ENCODE results near the gene FPGT. TPM values are rescaled to one million over a fixed set of nuclear protein-coding genes. Genes with fewer than 3 reads are reported as not detected.

Gene FPGT
- total RNA-seq, 4 donors from 2014 or later: 9.9 to 19.9 (median 13.7) TPM

DNA sequence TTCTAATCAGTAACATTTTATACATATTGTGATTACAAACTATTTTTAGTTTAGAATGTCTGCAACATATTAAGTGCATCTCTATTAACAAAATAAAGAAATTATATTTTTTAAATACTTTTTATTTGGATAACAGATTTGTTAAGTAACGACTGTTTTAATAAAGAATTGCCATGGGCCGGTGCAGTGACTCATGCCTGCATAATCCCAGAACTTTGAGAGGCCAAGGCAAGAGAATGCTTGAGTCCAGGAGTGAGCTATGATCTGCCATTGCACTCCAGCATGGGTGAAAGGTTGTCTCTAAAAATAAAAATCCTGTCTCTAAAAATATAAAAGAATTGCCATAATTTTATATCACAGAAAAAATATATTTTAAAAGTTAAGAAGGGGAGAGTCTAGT lies 4.1 kb upstream of the FPGT start:
- WGBS, 2 donors (ENCODE audit: low coverage in 1 of 2): 20 to 33% methylated on average over 1 to 2 of the region's 2 CpGs
- no peak overlapping the region for H3K27ac ChIP-seq
- no peaks in the 10 kb centered on the region for H3K36me3 ChIP-seq
- no peaks in the 10 kb centered on the region for H3K27me3 ChIP-seq
- no peak for ATAC-seq
- no peaks in the 10 kb centered on the region for H3K9me3 ChIP-seq
- H3K4me1 ChIP-seq: peaks cover 0 to 9% (median 1%) of the 10 kb centered on the region in 3 donors
- no peak for TF ChIP-seq EP300 (IDR thresholded peaks at IDR 0.05)
- no peak for TF ChIP-seq POLR2A (IDR thresholded peaks at IDR 0.05)
- TF ChIP-seq, protein P1, sequence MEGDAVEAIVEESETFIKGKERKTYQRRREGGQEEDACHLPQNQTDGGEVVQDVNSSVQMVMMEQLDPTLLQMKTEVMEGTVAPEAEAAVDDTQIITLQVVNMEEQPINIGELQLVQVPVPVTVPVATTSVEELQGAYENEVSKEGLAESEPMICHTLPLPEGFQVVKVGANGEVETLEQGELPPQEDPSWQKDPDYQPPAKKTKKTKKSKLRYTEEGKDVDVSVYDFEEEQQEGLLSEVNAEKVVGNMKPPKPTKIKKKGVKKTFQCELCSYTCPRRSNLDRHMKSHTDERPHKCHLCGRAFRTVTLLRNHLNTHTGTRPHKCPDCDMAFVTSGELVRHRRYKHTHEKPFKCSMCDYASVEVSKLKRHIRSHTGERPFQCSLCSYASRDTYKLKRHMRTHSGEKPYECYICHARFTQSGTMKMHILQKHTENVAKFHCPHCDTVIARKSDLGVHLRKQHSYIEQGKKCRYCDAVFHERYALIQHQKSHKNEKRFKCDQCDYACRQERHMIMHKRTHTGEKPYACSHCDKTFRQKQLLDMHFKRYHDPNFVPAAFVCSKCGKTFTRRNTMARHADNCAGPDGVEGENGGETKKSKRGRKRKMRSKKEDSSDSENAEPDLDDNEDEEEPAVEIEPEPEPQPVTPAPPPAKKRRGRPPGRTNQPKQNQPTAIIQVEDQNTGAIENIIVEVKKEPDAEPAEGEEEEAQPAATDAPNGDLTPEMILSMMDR (IDR thresholded peaks at IDR 0.05): no peak
- TF ChIP-seq POLR2AphosphoS5 (IDR thresholded peaks at IDR 0.05): no peak
- H3K4me3 ChIP-seq: no peak overlapping the region

DNA sequence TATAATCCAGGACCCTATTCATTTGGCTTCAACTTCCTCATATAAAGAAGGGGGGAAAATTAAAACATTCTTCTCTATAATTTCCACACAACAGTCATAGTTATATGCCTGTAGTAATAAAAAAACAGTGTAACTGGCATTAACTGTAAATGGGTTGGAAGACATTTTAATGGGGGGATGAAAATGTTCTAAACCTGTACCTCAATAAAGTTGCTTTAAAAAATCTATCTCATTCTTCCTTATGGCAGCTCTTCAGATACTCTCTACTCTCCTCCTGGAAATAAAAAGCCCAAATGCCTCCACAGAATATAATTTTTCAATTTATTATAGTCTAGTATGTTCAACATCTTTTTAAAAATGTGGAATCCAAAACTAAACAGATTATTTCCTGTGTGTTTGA lies 2.7 kb upstream of the FPGT start:
- Histone ChIP-seq H3K9me3 (no peaks in the 10 kb centered on the region), H3K4me1 (peaks cover 0 to 22% (median 2%) of the 10 kb centered on the region in 3 donors), H3K27me3 (no peaks in the 10 kb centered on the region), H3K27ac (no peak overlapping the region), H3K4me3 (no peak overlapping the region), H3K36me3 (peaks cover 0 to 4% of the 10 kb centered on the region in 2 donors)
- no peak for ATAC-seq
- TF ChIP-seq POLR2A (IDR thresholded peaks at IDR 0.05): no peak
- TF ChIP-seq, protein P1 (IDR thresholded peaks at IDR 0.05): no peak
- no peak for TF ChIP-seq POLR2AphosphoS5 (IDR thresholded peaks at IDR 0.05)
- no peak for TF ChIP-seq EP300 (IDR thresholded peaks at IDR 0.05)

DNA sequence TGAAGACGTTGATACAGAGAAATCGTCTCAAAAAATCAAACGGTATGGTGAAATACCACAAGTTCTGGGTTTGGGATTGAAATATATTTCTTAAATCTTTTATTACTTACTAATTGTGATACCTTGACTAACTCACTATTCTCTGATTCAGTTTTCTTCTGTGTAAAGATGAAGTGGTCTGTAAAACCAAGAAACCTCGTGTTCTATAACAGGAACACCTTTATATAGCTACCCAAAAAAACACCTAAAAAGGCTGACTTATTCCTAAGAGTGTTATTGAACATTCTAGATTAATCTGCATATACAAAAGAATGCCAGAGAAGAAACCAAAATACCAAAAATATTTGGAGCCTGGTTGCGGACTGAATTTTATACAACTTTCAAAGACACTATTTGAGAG lies 787 bp upstream of the FPGT start:
- H3K27ac ChIP-seq: peak overlapping the region in 3 of 4 donors; percentile 83 to 86 (median 84)
- no peaks in the 10 kb centered on the region for H3K9me3 ChIP-seq
- no peak for ATAC-seq
- H3K27me3 ChIP-seq: no peaks in the 10 kb centered on the region
- peak overlapping the region; percentile 62 to 88 for H3K4me3 ChIP-seq
- TF ChIP-seq, protein P1 (IDR thresholded peaks at IDR 0.05): no peak
- TF ChIP-seq POLR2AphosphoS5 (IDR thresholded peaks at IDR 0.05) (no peak), POLR2A (IDR thresholded peaks at IDR 0.05) (no peak), EP300 (IDR thresholded peaks at IDR 0.05) (no peak)
- H3K4me1 ChIP-seq: peaks cover 0 to 28% (median 2%) of the 10 kb centered on the region in 3 donors
- 82 to 83% methylated on average over 5 of the region's 5 CpGs for WGBS, 2 donors (ENCODE audit: low coverage in 1 of 2)
- H3K36me3 ChIP-seq: peaks cover 0 to 14% of the 10 kb centered on the region in 2 donors

GRCh38 chr1:74199504-74199903 lies 1.5 kb downstream of the FPGT start:
- no peak for ATAC-seq
- no peaks in the 10 kb centered on the region for H3K9me3 ChIP-seq
- 68 to 72% methylated on average over 4 to 5 of the region's 5 CpGs for WGBS, 2 donors (ENCODE audit: low coverage in 1 of 2)

DNA sequence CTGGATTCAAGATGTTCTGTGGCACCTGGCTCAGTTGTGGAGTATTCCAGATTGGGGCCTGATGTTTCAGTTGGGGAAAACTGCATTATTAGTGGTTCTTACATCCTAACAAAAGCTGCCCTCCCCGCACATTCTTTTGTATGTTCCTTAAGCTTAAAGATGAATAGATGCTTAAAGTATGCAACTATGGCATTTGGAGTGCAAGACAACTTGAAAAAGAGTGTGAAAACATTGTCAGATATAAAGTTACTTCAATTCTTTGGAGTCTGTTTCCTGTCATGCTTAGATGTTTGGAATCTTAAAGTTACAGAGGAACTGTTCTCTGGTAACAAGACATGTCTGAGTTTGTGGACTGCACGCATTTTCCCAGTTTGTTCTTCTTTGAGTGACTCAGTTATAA lies 7.2 kb downstream of the FPGT start:
- Histone ChIP-seq H3K36me3 (peaks cover 3 to 54% of the 10 kb centered on the region in 2 donors), H3K27ac (no peak overlapping the region), H3K4me1 (peaks cover 0 to 6% (median 0%) of the 10 kb centered on the region in 3 donors), H3K27me3 (no peaks in the 10 kb centered on the region), H3K4me3 (no peak overlapping the region), H3K9me3 (no peaks in the 10 kb centered on the region)
- TF ChIP-seq EP300 (IDR thresholded peaks at IDR 0.05) (no peak), POLR2AphosphoS5 (IDR thresholded peaks at IDR 0.05) (no peak), POLR2A (IDR thresholded peaks at IDR 0.05) (no peak)
- TF ChIP-seq, protein P1 (IDR thresholded peaks at IDR 0.05): no peak
- WGBS, 2 donors (ENCODE audit: low coverage in 1 of 2): 42 to 45% methylated on average over 2 of the region's 2 CpGs
- ATAC-seq: no peak

More at GRCh38 chr1:74199504-74199903, 1.5 kb downstream of the FPGT start:
- no peak for TF ChIP-seq POLR2AphosphoS5 (IDR thresholded peaks at IDR 0.05)
- TF ChIP-seq, protein P1 (IDR thresholded peaks at IDR 0.05): no peak
- TF ChIP-seq EP300 (IDR thresholded peaks at IDR 0.05): no peak
- no peak for TF ChIP-seq POLR2A (IDR thresholded peaks at IDR 0.05)
- Histone ChIP-seq H3K4me1 (peaks cover 0 to 28% (median 2%) of the 10 kb centered on the region in 3 donors), H3K36me3 (peaks cover 0 to 37% of the 10 kb centered on the region in 2 donors), H3K27me3 (no peaks in the 10 kb centered on the region), H3K4me3 (peak overlapping the region in 1 of 2 donors; percentile 62), H3K27ac (no peak overlapping the region)
